Panc1 (cell line): Measurements from ENCODE around the gene ABHD14A. TPM values are rescaled to one million over a fixed set of nuclear protein-coding genes. Genes with fewer than 3 reads are reported as not detected.

Experiments
- ATAC-seq: fragments of 200-7000 bp; cut with Tn5 transposase; 2 replicates; pipeline ENCODE4 v1.9.1; 2020; ENCODE audit warnings: mild to moderate bottlenecking, moderate library complexity
- BruUV-seq: library from RNA; stranded (reverse); fragments of 400-500 nt; replicated peaks from 2 replicates; lab custom pipeline; 2021; lab: Mats Ljungman, UMichigan
- CTCF ChIA-PET: fragments of 300-600 bp; sonication (Branson Sonifier 250); formaldehyde crosslinking; loops from one replicate; lab custom pipeline; 2022; ENCODE audit warnings: antibody characterized with exemption; lab: Charles Lee
- POLR2A ChIA-PET: fragments of 300-600 bp; sonication (Branson Sonifier 250); formaldehyde crosslinking; loops from one replicate; lab custom pipeline; 2022; ENCODE audit warnings: antibody characterized with exemption; lab: Charles Lee
- DNase-seq: peaks from one replicate; pipeline ENCODE4 v3.0.0-alpha.2; 2010; ENCODE audit warnings: low read depth, low spot score
- H3K27ac ChIP-seq: 2 replicates; pipeline ENCODE4 v1.5.1; 2011; ENCODE audit warnings: mild to moderate bottlenecking, low read length, inconsistent platforms
- H3K27me3 ChIP-seq: fragments of 200-500 bp; sonication (Bioruptor generic); 2 replicates; pipeline ENCODE4 v1.6.0; 2014; ENCODE audit warnings: low read length, inconsistent platforms; ENCODE audit not compliant: control insufficient read depth, insufficient read depth
- H3K36me3 ChIP-seq: fragments of 200-500 bp; sonication (Bioruptor generic); 2 replicates; pipeline ENCODE4 v1.5.1; 2014; ENCODE audit warnings: inconsistent platforms, mild to moderate bottlenecking, low read length, moderate library complexity; ENCODE audit not compliant: control insufficient read depth, insufficient read depth
- H3K4me1 ChIP-seq: 2 replicates; pipeline ENCODE4 v1.5.1; 2011; ENCODE audit warnings: inconsistent platforms, mild to moderate bottlenecking, low read length, moderate library complexity; ENCODE audit not compliant: control insufficient read depth, insufficient read depth
- H3K4me3 ChIP-seq, 2 experiments: 2 replicates each; pipeline ENCODE4 v1.5.1; 2011 to 2012; ENCODE audit warnings: low read depth in 2 of 2, low read length in 2 of 2, mild to moderate bottlenecking in 2 of 2, inconsistent platforms in 1 of 2, moderate library complexity in 1 of 2
- H3K9me3 ChIP-seq: fragments of 200-500 bp; sonication (Bioruptor generic); 2 replicates; pipeline ENCODE4 v1.5.1; 2014; ENCODE audit warnings: low read depth, mild to moderate bottlenecking, inconsistent platforms, low read length, moderate library complexity; ENCODE audit not compliant: control insufficient read depth, insufficient read depth
- POLR2AphosphoS5 ChIP-seq: IDR thresholded peaks from 2 replicates; pipeline ENCODE4 v1.6.1; 2012; ENCODE audit warnings: mild to moderate bottlenecking, low read depth, low read length, moderate library complexity
- REST ChIP-seq, 2 experiments: IDR thresholded peaks; 2 replicates each; pipeline ENCODE4 v1.6.1; 2011 to 2012; ENCODE audit warnings: low read depth in 2 of 2, control low read depth in 1 of 2, low read length in 1 of 2, mild to moderate bottlenecking in 1 of 2, moderate library complexity in 1 of 2; ENCODE audit not compliant: insufficient read depth in 1 of 2
- SIN3A ChIP-seq: IDR thresholded peaks from 2 replicates; pipeline ENCODE4 v1.6.1; 2012; ENCODE audit warnings: low read depth, mild to moderate bottlenecking, low read length, moderate library complexity, borderline replicate concordance; ENCODE audit not compliant: insufficient read depth
- TCF7L2 ChIP-seq: IDR thresholded peaks from 2 replicates; pipeline ENCODE4 v1.6.1; 2011; ENCODE audit warnings: mild to moderate bottlenecking, low read depth, low read length, inconsistent platforms
- in situ Hi-C: cut with HindIII; loops from 2 replicates; pipeline ENCODE4 v1.10.0; 2016; ENCODE audit warnings: low sequenced_read_pairs, low pct_unique_long_range_greater_than_20kb
- intact Hi-C: fragments of 100-400 bp; cut with micrococcal nuclease; formaldehyde crosslinking; loops from one replicate; pipeline ENCODE4 v1.10.0; 2022; ENCODE audit not compliant: unreplicated experiment
- total RNA-seq: library from RNA; stranded (reverse); gene quantifications from one replicate; pipeline ENCODE4 v1.2.1, GENCODE V29; 2021; ENCODE audit not compliant: unreplicated experiment
- TF ChIP-seq, protein P1 (sequence below): fragments of 450-650 bp; IDR thresholded peaks from 2 replicates; pipeline ENCODE4 v1.5.1; 2017; ENCODE audit warnings: mild to moderate bottlenecking

ABHD14A gene
- total RNA-seq, 1 experiment from 2014 or later: 11.3 TPM

DNA sequence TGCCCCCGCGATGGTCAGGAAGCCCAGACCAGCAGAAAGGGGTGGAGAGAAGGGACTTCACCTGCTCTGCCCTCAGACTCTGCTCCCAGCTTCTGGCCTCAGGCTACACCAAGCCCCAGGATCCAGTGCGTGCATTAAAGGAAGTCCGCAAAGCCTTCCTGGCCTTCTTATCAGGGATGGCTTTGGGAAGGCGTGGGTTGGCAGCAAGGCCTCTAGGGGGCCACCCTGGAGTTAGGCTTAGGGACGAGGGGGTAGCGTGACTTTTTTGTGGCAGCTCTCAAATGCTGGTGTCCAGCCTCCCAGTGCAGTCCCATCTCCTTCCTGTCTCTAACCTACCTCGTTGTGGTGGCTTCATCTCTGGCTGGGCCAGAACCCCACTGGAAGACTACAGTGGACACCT is 39.7 kb downstream of the ABHD14A start:
- H3K27me3 ChIP-seq: no peaks in the 10 kb centered on the region
- in situ Hi-C loops (no loop called here), intact Hi-C loops (no loop called here)
- no peak for TF ChIP-seq TCF7L2
- TF ChIP-seq REST (IDR thresholded peaks at IDR 0.05; ENCODE audit: insufficient read depth in 1 of 2, low read depth in 2 of 2, low read length in 1 of 2): no peak
- TF ChIP-seq SIN3A: no peak
- no peak for TF ChIP-seq POLR2AphosphoS5
- TF ChIP-seq, protein P1, sequence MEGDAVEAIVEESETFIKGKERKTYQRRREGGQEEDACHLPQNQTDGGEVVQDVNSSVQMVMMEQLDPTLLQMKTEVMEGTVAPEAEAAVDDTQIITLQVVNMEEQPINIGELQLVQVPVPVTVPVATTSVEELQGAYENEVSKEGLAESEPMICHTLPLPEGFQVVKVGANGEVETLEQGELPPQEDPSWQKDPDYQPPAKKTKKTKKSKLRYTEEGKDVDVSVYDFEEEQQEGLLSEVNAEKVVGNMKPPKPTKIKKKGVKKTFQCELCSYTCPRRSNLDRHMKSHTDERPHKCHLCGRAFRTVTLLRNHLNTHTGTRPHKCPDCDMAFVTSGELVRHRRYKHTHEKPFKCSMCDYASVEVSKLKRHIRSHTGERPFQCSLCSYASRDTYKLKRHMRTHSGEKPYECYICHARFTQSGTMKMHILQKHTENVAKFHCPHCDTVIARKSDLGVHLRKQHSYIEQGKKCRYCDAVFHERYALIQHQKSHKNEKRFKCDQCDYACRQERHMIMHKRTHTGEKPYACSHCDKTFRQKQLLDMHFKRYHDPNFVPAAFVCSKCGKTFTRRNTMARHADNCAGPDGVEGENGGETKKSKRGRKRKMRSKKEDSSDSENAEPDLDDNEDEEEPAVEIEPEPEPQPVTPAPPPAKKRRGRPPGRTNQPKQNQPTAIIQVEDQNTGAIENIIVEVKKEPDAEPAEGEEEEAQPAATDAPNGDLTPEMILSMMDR: no peak
- DNase-seq (no peak), ATAC-seq (no peak)
- H3K36me3 ChIP-seq: no peaks in the 10 kb centered on the region
- ChIA-PET POLR2A (no interaction called here), CTCF (interaction anchor here (1.1 kb wide), 1 partner anchor 26 kb away, joined by 3 read pairs; no protein-coding TSS in a partner anchor)
- H3K4me1 ChIP-seq: no peaks in the 10 kb centered on the region
- no peak overlapping the region for H3K4me3 ChIP-seq
- H3K9me3 ChIP-seq: no peaks in the 10 kb centered on the region
- no peak overlapping the region for H3K27ac ChIP-seq
- BruUV-seq: no TSS peak

DNA sequence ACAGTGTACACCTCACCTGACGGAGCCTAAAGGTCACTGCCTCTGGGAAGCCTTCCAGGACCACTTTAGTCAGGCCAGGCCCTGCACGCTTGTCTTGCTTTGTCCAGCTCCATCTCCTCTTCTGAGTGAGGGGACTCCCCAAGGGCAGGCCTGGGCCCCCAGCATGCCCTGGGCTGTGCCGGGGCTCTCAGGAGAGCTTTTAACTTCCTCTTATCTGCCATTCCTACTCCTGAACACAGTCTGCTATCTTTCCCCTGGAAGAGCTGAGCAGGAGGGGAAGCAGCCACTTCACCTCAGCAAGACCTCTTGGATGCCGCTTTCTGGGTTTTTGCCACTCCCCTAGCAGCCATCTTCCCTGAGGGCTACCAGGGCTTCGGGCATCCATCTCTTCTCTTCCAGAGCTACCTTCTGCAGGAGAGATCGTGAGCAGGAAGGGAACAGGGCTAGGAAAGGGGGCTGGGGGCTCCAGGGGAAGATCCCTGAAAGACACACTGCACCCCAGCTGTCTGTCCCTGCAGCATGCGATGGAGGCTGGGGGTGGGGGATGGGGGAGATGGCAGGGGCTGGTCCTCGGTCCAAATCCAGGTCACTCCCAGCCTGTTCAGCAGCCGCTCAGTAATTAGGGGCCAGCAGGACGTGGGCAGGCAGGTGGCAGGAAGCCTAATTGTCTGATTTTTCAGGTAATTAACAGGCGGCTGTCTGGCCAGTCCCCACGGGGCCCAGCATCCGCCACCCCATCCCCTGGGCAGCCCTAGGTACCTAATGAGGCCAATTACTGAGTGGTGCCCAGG is 40.8 kb downstream of the ABHD14A start:
- no peak for ATAC-seq
- Histone ChIP-seq H3K36me3 (no peaks in the 10 kb centered on the region), H3K4me3 (no peak overlapping the region), H3K4me1 (no peaks in the 10 kb centered on the region), H3K27me3 (no peaks in the 10 kb centered on the region), H3K27ac (no peak overlapping the region), H3K9me3 (no peaks in the 10 kb centered on the region)
- BruUV-seq: no TSS peak
- in situ Hi-C loops: no loop called here
- ChIA-PET POLR2A (interaction anchor here (0.6 kb wide), 1 partner anchor 102 kb away, joined by 4 read pairs; no protein-coding TSS in a partner anchor), CTCF (no interaction called here)
- TF ChIP-seq REST (IDR thresholded peaks at IDR 0.05; ENCODE audit: insufficient read depth in 1 of 2, low read depth in 2 of 2, low read length in 1 of 2) (no peak), SIN3A (no peak), TCF7L2 (no peak), POLR2AphosphoS5 (no peak)
- TF ChIP-seq, protein P1: no peak
- DNase-seq: no peak
- intact Hi-C loops: no loop called here
